HepG2 (cell line): ENCODE data around the gene PIGC.

Experiments
- MLX ChIP-seq: IDR thresholded peaks from 2 replicates; pipeline ENCODE4 v1.6.1; 2016
- RELA ChIP-seq: sonication (generic); formaldehyde crosslinking; IDR thresholded peaks from 2 replicates; pipeline ENCODE4 v1.4.0; 2020; ENCODE audit warnings: missing genetic modification reagents
- SNAPC5 ChIP-seq: sonication (generic); formaldehyde crosslinking; IDR thresholded peaks from 2 replicates; pipeline ENCODE4 v1.8.1; 2023; ENCODE audit warnings: mild to moderate bottlenecking, missing genetic modification reagents, borderline replicate concordance
- ZBTB3 ChIP-seq: sonication (generic); formaldehyde crosslinking; IDR thresholded peaks from 2 replicates; pipeline ENCODE4 v1.4.0; 2020; ENCODE audit warnings: low read depth, mild to moderate bottlenecking, moderate library complexity, missing genetic modification reagents, borderline replicate concordance
- ZNF724P ChIP-seq: sonication (generic); formaldehyde crosslinking; IDR thresholded peaks from 2 replicates; pipeline ENCODE4 v1.8.0; 2022; ENCODE audit warnings: missing genetic modification reagents, borderline replicate concordance

GRCh38 chr1:172402878-172403569 is 40.8 kb downstream of the PIGC start:
- TF ChIP-seq ZBTB3 (CRISPR knock-in tag) (no peak), SNAPC5 (no peak), ZNF724P (CRISPR knock-in tag) (no peak), RELA (CRISPR knock-in tag) (no peak), MLX (CRISPR knock-in tag) (no peak)
